ENCODE results near the gene RBM8A.

The RBM8A gene

GRCh38 chr1:145927063-145927886 lies at the start of gene RBM8A:
RBM8A (minus strand) TSS chr1:145927484; CDS start chr1:145927426, 58 bp downstream.
- peak; percentile 99 for DNase-seq

DNA sequence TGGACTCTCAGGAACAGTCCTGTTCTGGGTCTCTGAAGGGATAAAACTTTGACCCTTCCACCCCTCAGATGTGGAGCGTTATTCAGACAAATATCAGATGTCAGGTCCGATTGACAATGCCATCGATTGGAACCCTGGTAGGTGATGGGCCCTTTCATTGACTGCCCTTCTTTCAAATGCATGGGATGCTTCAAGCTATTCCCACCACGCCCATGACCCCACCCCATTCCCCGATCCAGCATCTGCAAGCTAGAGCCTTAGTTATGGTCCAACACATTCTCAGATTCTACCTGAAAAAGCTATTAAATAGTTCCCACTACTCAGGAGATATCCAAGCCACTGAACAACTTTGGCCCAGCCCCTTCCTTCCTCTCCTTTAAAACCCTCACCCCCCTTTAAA lies 49.7 kb upstream of the RBM8A start:
- no peak for DNase-seq

DNA sequence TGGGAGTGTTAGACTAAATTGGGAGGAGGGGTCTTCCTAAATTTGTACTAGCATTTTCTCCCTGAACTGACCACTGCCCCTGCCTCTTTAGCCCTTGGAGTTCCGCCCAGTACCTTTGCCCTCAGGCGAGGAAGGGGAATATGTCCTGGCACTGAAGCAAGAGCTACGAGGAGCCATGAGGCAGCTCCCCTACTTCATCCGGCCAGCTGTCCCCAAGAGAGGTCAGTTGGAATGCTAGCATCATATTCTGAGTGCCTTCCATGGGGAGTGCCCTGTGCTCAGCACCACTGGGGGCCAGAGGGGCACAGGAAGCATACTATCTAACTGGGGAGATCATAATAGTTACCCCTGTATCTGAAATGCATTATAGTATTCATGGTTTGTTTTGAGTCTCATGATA lies 47.9 kb upstream of the RBM8A start:
- DNase-seq, result no peak

GRCh38 chr1:145974721-145975120 lies 47.4 kb upstream of the RBM8A start:
- no peak for DNase-seq

GRCh38 chr1:145972580-145972979 lies 45.3 kb upstream of the RBM8A start:
- DNase-seq, result no peak

- DNase-seq, result no peak
These were observed 40.0 kb upstream of the RBM8A start for GRCh38 chr1:145967288-145967687.

- DNase-seq, result no peak
These were observed 37.9 kb upstream of the RBM8A start for GRCh38 chr1:145965119-145965744.

GRCh38 chr1:145964328-145965118 lies 37.2 kb upstream of the RBM8A start, which contains the start of the genes ANKRD34A and POLR3GL:
ANKRD34A (minus strand) TSS chr1:145964575; CDS start chr1:145961759, 2,816 bp downstream.
POLR3GL (plus strand) TSS chr1:145964690; CDS start chr1:145974866, 10,176 bp downstream.
- DNase-seq, result peak; percentile 87

DNA sequence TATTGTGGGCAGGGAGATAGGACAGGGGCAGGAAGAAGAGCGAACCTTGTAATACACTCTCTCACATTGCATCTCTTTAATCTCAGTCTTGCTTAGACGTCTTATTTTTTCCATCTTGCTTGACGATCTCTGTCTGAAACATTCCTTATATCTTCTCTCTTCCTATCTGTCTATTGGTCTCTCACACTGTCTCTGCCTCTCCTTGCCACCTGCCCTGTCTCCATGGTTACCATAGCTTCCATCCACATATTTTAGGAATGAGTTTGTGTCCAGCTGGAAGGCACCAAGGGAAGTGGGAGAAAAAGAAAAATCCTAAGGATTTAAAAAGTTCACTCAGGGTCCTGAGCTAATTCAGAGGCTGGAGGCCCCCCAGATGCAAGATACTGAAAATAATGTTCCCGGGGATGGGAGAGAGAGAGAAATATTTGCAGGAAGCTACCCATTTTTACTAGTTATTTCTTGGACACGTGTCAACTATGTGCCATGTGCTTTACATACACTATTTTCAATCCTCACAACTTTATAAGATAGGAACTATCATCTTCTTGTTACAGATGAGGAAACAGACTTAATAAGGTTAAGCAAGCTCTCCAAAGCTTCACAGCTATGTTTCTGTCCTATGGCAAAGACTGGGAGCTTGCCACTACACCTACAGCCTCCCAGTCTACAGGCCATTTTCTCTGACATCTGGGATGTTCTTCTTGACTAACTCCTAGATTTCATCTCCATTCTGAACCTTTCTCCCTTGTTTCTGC lies 36.2 kb upstream of the RBM8A start:
- DNase-seq, result no peak

- DNase-seq, result no peak
These were observed 35.1 kb upstream of the RBM8A start for GRCh38 chr1:145962157-145963102.

GRCh38 chr1:145961425-145962156 lies 34.3 kb upstream of the RBM8A start:
- DNase-seq, result no peak

GRCh38 chr1:145961109-145961424 lies 33.8 kb upstream of the RBM8A start:
- DNase-seq, result no peak

GRCh38 chr1:145960468-145961108 lies 33.3 kb upstream of the RBM8A start:
- DNase-seq, result no peak

DNA sequence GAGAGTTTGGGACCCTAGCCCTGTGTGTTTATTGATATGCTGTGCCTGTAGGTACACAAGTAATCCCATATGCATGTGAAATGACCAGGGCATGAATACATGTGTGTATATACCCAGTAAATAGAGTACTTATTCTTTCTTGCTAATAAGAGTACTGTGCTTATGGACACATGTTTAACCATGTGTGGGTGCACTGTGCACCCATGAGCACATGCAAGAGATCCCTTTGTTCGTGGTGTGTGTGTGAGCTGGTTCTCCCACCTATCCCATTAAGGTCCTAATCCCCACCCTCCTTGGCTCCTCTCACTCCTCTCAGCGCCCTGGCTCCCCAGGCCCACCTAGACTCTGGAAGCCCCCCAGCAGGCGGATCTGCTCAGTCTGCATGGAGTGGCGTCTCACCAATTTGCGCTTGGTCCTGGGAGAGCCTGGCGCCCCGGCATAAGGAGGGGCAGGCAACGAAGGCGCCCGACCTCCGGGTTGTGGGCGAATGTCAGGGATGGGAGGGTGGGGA lies 32.7 kb upstream of the RBM8A start:
- DNase-seq, result no peak

GRCh38 chr1:145959333-145959732 lies 32.0 kb upstream of the RBM8A start:
- no peak for DNase-seq

DNA sequence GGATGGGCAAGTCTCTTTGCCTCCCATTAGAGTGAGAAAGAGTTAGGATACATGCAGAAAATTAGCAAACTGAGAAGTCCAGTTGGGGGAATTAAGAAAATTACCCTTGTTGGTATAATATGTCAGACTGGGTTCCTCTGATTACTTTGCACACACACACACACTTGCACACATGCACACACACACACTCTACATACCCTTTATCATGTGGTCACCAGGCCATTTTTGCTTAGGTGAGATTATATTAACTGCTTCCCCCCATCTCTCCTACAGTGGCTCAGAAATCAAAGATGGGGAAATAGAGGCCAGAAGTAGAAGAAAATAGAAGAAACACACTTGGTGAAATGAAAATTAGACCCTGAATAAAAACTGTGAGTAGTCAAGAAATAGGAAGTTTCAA lies 31.4 kb upstream of the RBM8A start:
- DNase-seq, result no peak

DNA sequence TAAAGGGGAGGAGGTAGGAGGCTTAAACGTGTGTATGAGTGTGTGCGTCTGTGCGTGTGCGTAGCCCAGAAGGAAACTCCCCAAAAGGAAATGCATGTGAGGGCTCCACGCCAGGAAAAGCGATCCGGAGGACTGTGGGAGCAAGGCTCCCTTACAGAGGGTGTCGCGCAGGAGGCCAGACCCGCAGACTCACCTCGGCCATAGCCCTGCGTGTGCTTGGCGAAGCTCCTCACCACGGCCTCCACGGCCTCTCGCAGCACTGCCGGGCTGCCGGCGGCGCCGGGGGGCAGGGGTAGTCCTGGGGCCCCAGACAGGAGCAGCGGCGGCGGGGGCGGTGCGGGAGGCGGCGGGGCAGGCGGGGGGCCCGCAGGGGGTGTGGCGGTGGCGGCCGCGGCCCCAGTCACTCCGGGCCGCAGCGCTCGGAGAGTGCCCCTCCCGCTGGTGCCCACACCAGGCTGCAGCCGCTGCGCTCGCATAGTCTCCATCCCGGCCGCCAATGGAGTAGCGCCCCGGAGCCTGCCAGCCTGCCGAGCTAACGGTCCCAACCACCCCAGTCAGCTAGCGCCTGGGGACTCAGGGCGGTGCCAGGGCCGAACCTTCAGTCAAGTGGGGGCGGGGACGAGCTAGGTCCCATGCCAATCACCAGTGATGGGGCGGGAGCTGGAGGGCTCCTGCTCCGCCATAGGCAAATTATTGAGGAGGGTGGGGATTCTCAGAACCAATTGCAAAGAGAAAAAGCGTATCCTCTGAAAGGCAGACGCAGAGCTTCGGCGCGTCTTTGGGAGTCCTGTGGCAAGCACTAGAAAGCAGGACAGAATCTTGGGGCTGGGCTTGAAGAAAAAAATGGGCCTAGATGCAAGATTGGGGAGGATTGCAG lies 30.4 kb upstream of the RBM8A start, which contains the start of gene LIX1L:
TSS of gene LIX1L (minus strand) at position 575 of the 877 bp plus-strand sequence. CDS start at position 485, 90 bp downstream.
- peak; percentile 99 for DNase-seq

DNA sequence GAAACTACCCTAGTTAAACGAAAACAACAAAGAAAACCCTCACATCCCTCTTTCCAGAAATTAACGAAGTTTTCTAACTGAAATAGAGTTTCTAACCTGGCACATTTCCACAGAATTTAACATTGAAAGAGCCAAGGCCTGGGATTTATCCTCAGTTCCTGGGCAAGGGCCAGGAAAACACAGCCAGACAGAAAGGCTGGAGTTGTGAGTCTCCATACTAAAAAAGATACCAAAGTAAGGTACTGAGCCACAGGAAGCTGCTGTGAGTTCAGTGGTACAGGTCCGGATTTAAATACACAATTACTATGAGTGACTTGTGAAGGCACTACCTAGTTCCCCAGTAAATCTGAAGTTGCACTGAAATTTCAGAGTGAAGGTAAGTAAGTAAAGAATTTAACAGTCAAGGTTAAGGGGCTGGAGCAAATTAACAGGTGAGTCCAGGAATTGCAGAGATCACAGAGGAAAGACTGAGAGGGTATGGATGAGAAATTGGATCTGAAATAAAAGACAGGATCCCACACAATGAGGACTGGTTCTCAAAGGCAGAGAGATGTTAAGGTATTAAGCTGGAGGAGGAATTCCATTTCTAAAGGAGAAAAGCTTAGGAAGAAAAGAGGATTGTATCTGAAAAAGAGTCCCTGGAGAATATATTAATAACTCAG lies 29.6 kb upstream of the RBM8A start:
- DNase-seq, result no peak
